Trophoblast cell (in vitro differentiated cells and primary cell): Measurements from ENCODE around the gene MAPK1.

ENCODE experiments used
- DNase-seq, 2 donors: peaks; one replicate each; pipeline ENCODE4 v3.0.0-alpha.2; 2016
- H2AFZ ChIP-seq: 2 replicates; pipeline ENCODE4 v1.6.1; 2013; ENCODE audit warnings: low read length, moderate library complexity, mild to moderate bottlenecking; ENCODE audit not compliant: insufficient read depth, poor library complexity
- H2AK5ac ChIP-seq: 2 replicates; pipeline ENCODE4 v1.6.1; 2013; ENCODE audit warnings: mild to moderate bottlenecking, low read length
- H2BK120ac ChIP-seq: 2 replicates; pipeline ENCODE4 v1.6.1; 2013; ENCODE audit warnings: low read length, mild to moderate bottlenecking, moderate library complexity; ENCODE audit not compliant: insufficient read depth, poor library complexity
- H2BK12ac ChIP-seq: 2 replicates; pipeline ENCODE4 v1.6.1; 2013; ENCODE audit warnings: mild to moderate bottlenecking, low read length, moderate library complexity
- H2BK5ac ChIP-seq: 2 replicates; pipeline ENCODE4 v1.6.1; 2013; ENCODE audit warnings: low read length, low read depth, moderate library complexity, mild to moderate bottlenecking; ENCODE audit not compliant: poor library complexity
- H3K14ac ChIP-seq: 2 replicates; pipeline ENCODE4 v1.6.1; 2013; ENCODE audit warnings: mild to moderate bottlenecking, low read length
- H3K18ac ChIP-seq: 2 replicates; pipeline ENCODE4 v1.6.1; 2013; ENCODE audit warnings: mild to moderate bottlenecking, low read length
- H3K23ac ChIP-seq: 2 replicates; pipeline ENCODE4 v1.6.1; 2013; ENCODE audit warnings: low read length
- H3K27ac ChIP-seq: 2 replicates; pipeline ENCODE4 v1.5.1; 2013; ENCODE audit warnings: low read depth, mild to moderate bottlenecking, inconsistent platforms, low read length, moderate library complexity
- H3K27me3 ChIP-seq: 2 replicates; pipeline ENCODE4 v1.6.1; 2013; ENCODE audit warnings: inconsistent platforms, mild to moderate bottlenecking, low read length, moderate library complexity; ENCODE audit not compliant: insufficient read depth
- H3K36me3 ChIP-seq, 2 experiments: 1 replicate in 1 of 2; 2 replicates in 1 of 2; pipeline ENCODE4 v1.6.1; 2013; ENCODE audit warnings: low read length in 2 of 2, mild to moderate bottlenecking in 2 of 2, moderate library complexity in 1 of 2; ENCODE audit not compliant: insufficient read depth in 2 of 2, control insufficient read depth in 1 of 2
- H3K4ac ChIP-seq: 2 replicates; pipeline ENCODE4 v1.6.1; 2013; ENCODE audit warnings: low read depth, mild to moderate bottlenecking, low read length, moderate library complexity
- H3K4me1 ChIP-seq, 2 experiments: 1 replicate in 1 of 2; 2 replicates in 1 of 2; pipeline ENCODE4 v1.6.1; 2013; ENCODE audit warnings: low read length in 2 of 2, mild to moderate bottlenecking in 2 of 2, moderate library complexity in 1 of 2; ENCODE audit not compliant: insufficient read depth in 2 of 2, control insufficient read depth in 1 of 2
- H3K4me2 ChIP-seq: 2 replicates; pipeline ENCODE4 v1.6.1; 2013; ENCODE audit warnings: inconsistent platforms, mild to moderate bottlenecking, low read length, moderate library complexity
- H3K4me3 ChIP-seq: 2 replicates; pipeline ENCODE4 v1.5.1; 2013; ENCODE audit warnings: mild to moderate bottlenecking, low read depth, low read length, inconsistent platforms
- H3K79me1 ChIP-seq: one replicate; pipeline ENCODE4 v1.6.1; 2013; ENCODE audit warnings: low read length
- H3K79me2 ChIP-seq: 2 replicates; pipeline ENCODE4 v1.6.1; 2013; ENCODE audit warnings: low read length, mild to moderate bottlenecking; ENCODE audit not compliant: control insufficient read depth, insufficient read depth, poor library complexity
- H3K9ac ChIP-seq: 2 replicates; pipeline ENCODE4 v1.6.1; 2013; ENCODE audit warnings: mild to moderate bottlenecking, low read length
- H3K9me3 ChIP-seq: 2 replicates; pipeline ENCODE4 v1.6.1; 2013; ENCODE audit warnings: low read depth, mild to moderate bottlenecking, control low read depth, inconsistent platforms, low read length; ENCODE audit not compliant: insufficient read depth
- H4K12ac ChIP-seq: 2 replicates; pipeline ENCODE4 v1.6.1; 2013; ENCODE audit warnings: low read depth, mild to moderate bottlenecking, low read length, moderate library complexity
- H4K8ac ChIP-seq: 2 replicates; pipeline ENCODE4 v1.6.1; 2013; ENCODE audit warnings: low read depth, mild to moderate bottlenecking, low read length, moderate library complexity
- H4K91ac ChIP-seq: one replicate; pipeline ENCODE4 v1.6.1; 2013; ENCODE audit warnings: low read depth, mild to moderate bottlenecking, low read length, moderate library complexity
- WGBS: extraction: QIAGEN DNeasy Blood & Tissue Kit; methylation state at CpG from one replicate; pipeline ENCODE4 v1.1.7; 2013; ENCODE audit warnings: missing lambda C conversion rate; ENCODE audit not compliant: insufficient read length, insufficient coverage; ENCODE audit errors: extremely low coverage; 5-methylcytosine and 5-hydroxymethylcytosine counted together

The MAPK1 gene

DNA sequence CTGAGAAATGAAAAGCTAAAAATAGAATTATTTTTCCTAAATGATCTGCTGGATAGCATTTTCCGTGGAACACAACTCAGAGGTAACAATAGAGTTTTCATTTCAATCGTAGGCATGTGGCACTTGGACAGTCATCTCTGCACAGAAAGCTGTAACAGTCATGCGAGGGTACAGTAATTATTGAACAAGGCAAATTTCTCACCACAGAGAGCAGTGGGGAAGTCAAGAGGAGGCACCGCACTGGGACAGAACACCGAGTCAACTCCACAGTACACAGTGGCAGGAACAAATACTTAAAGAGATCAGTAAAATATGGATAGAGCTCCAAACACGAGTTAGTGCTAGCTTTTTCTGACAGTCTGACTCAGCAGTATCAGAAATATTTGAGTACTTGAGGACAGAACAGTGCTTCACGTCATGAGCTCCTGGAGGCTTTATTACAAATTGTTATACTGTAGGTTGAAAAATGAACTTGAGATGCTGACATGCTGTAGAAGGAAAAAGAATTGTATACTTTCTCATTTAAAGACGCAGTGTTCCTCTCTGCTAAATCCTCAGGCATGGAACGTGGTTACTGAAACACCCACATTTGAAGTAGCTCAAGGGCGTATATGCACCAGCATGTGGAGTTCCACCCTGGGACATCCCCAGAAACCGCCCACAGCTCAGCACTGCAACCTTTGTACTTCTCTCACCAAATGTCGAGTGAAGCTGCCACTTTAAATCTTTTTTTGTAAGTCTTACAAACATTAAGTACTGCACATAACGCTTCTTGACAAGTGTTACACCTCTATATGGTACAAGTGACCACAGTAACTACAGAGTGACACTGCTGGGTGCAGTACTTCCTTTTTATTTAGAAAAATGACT, 104.5 kb downstream of the MAPK1 start:
- Histone ChIP-seq H3K14ac (no peak overlapping the region), H3K23ac (no peak overlapping the region), H2AK5ac (no peak overlapping the region), H3K9me3 (no peaks in the 10 kb centered on the region), H3K4ac (no peak overlapping the region), H2BK120ac (no peak overlapping the region), H3K27me3 (no peaks in the 10 kb centered on the region), H3K4me2 (no peak overlapping the region), H4K8ac (no peak overlapping the region), H3K79me1 (no peaks in the 10 kb centered on the region), H4K91ac (no peak overlapping the region), H3K27ac (no peak overlapping the region), H3K9ac (no peak overlapping the region), H2BK5ac (no peak overlapping the region), H2AFZ (no peak overlapping the region), H4K12ac (no peak overlapping the region), H3K36me3 (peaks cover 50 to 70% of the 10 kb centered on the region in 2 experiments), H3K18ac (no peak overlapping the region), H3K4me3 (no peak overlapping the region), H3K4me1 (no peaks in the 10 kb centered on the region), H3K79me2 (no peaks in the 10 kb centered on the region), H2BK12ac (no peak overlapping the region)
- WGBS: no CpG with 5 or more reads among the region's 13 CpGs
- DNase-seq: no peak

DNA sequence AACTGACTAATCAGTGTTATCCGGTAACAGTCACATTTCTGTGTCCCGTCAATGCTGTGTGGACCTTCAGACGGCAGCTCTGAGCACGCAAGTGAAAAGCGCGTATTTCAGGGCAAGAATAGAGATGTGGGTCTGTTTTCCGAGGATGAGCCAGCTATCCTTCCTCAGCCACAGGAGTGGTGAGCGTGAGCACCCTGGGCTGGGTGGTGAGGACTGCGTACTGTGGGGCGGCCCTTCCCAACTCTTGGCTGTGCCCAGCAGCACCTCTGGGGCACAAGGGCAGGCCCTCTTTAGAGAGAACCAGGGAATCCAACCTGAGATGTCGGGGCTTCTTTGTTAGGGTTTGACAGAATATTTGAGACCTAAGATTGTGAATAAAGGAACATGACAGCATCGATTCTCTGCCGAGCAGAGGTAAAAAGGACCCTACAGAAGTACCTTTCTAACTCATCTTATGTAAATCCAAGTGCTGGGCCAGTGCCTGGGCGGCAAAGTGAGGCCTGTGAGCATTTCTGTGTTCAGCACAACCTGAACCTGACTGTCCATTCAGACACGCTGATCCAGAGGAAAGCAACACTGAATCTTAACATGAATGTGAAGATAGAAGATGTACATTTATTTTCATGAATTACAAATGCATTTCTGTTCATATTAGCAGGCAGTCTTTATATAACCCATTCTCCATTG, 105.3 kb downstream of the MAPK1 start:
- Histone ChIP-seq H2BK12ac (no peak overlapping the region), H2BK120ac (no peak overlapping the region), H2AK5ac (no peak overlapping the region), H4K91ac (no peak overlapping the region), H3K23ac (no peak overlapping the region), H3K36me3 (peaks cover 48 to 66% of the 10 kb centered on the region in 2 experiments), H3K4ac (no peak overlapping the region), H3K4me3 (no peak overlapping the region), H3K9me3 (no peaks in the 10 kb centered on the region), H3K4me2 (no peak overlapping the region), H3K4me1 (no peaks in the 10 kb centered on the region), H4K8ac (no peak overlapping the region), H2AFZ (no peak overlapping the region), H3K79me2 (no peaks in the 10 kb centered on the region), H3K27ac (no peak overlapping the region), H4K12ac (no peak overlapping the region), H3K27me3 (no peaks in the 10 kb centered on the region), H3K79me1 (no peaks in the 10 kb centered on the region), H3K9ac (no peak overlapping the region), H3K18ac (no peak overlapping the region), H3K14ac (no peak overlapping the region), H2BK5ac (no peak overlapping the region)
- no peak for DNase-seq
- WGBS: no CpG with 5 or more reads among the region's 15 CpGs

GRCh38 chr22:21761086-21761485, 106.4 kb downstream of the MAPK1 start:
- H3K9ac ChIP-seq: no peak overlapping the region
- no peaks in the 10 kb centered on the region for H3K79me1 ChIP-seq
- H3K27me3 ChIP-seq: no peaks in the 10 kb centered on the region
- H2BK120ac ChIP-seq: no peak overlapping the region
- no peak overlapping the region for H3K4me3 ChIP-seq
- no peak overlapping the region for H3K4ac ChIP-seq
- no CpG with 5 or more reads among the region's 2 CpGs for WGBS
- no peak overlapping the region for H4K91ac ChIP-seq
- no peak overlapping the region for H2BK5ac ChIP-seq
- H3K4me1 ChIP-seq: no peaks in the 10 kb centered on the region
- no peak overlapping the region for H4K12ac ChIP-seq
- H2BK12ac ChIP-seq: no peak overlapping the region
- H3K27ac ChIP-seq: no peak overlapping the region
- no peak overlapping the region for H3K14ac ChIP-seq
- no peak for DNase-seq
- H3K36me3 ChIP-seq: peaks cover 41 to 60% of the 10 kb centered on the region in 2 experiments
- H3K23ac ChIP-seq: no peak overlapping the region
- no peaks in the 10 kb centered on the region for H3K9me3 ChIP-seq
- H2AFZ ChIP-seq: no peak overlapping the region
- no peak overlapping the region for H3K18ac ChIP-seq
- no peaks in the 10 kb centered on the region for H3K79me2 ChIP-seq
- no peak overlapping the region for H4K8ac ChIP-seq
- H2AK5ac ChIP-seq: no peak overlapping the region
- H3K4me2 ChIP-seq: no peak overlapping the region

DNA sequence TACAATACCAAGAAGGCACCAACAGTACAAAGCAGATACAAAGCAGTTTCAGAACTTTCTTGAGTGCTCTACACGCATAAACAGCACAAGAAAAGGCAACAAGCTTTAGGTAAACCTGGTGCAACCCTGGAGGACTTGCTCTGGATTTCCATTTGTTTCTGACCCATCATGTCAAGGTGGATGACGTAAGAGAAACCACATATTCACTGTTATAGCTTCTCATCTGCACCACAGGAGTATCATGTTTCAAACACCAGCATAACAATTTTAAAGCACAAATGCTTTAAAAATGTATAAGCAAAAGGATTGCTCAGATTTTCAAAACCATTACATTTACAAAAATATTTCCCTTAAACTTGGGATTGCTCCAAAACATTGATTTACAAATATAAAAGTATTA, 106.8 kb downstream of the MAPK1 start:
- Histone ChIP-seq H3K4me3 (no peak overlapping the region), H3K79me2 (no peaks in the 10 kb centered on the region), H3K36me3 (peaks cover 37 to 57% of the 10 kb centered on the region in 2 experiments), H2BK5ac (no peak overlapping the region), H4K91ac (no peak overlapping the region), H4K12ac (no peak overlapping the region), H3K9ac (no peak overlapping the region), H3K4me1 (no peaks in the 10 kb centered on the region), H2BK120ac (no peak overlapping the region), H3K79me1 (no peaks in the 10 kb centered on the region), H3K4ac (no peak overlapping the region), H2BK12ac (no peak overlapping the region), H3K27me3 (no peaks in the 10 kb centered on the region), H2AK5ac (no peak overlapping the region), H3K18ac (no peak overlapping the region), H3K9me3 (no peaks in the 10 kb centered on the region), H3K4me2 (no peak overlapping the region), H2AFZ (no peak overlapping the region), H3K23ac (no peak overlapping the region), H3K14ac (no peak overlapping the region), H3K27ac (no peak overlapping the region), H4K8ac (no peak overlapping the region)
- no peak for DNase-seq
- no CpG with 5 or more reads among the region's 2 CpGs for WGBS
